ENCODE results near the gene GATAD2B.

The GATAD2B gene

GRCh38 chr1:153951183-153951582, 28.4 kb upstream of the GATAD2B start:
- DNase-seq = no peak

- DNase-seq = peak; percentile 27 to 64 (median 44)
Observed at GRCh38 chr1:153946622-153947241, 24.0 kb upstream of the GATAD2B start, which contains the start of gene DENND4B. TSS of gene DENND4B (minus strand) at chr1:153946718. CDS start at chr1:153944374, 2,344 bp downstream.

- DNase-seq = peak in 3 of 4 experiments; percentile 20 to 61 (median 35)
Observed at GRCh38 chr1:153945795-153946621, 23.2 kb upstream of the GATAD2B start.

- peak in 3 of 4 experiments; percentile 21 to 67 (median 61) for DNase-seq
Observed at GRCh38 chr1:153945131-153945794, 22.5 kb upstream of the GATAD2B start.

- DNase-seq = no peak
Observed at GRCh38 chr1:153944827-153945117, 22.0 kb upstream of the GATAD2B start.

GRCh38 chr1:153944005-153944826, 21.4 kb upstream of the GATAD2B start:
- DNase-seq = no peak

- DNase-seq = no peak
Observed at GRCh38 chr1:153942766-153943549, 20.2 kb upstream of the GATAD2B start.

GRCh38 chr1:153941826-153942725, 19.3 kb upstream of the GATAD2B start:
- no peak for DNase-seq

- no peak for DNase-seq
Observed at GRCh38 chr1:153940756-153941155, 18.0 kb upstream of the GATAD2B start.

- DNase-seq = no peak
Observed at GRCh38 chr1:153939476-153939875, 16.7 kb upstream of the GATAD2B start.

- DNase-seq = no peak
Observed at GRCh38 chr1:153938996-153939395, 16.2 kb upstream of the GATAD2B start.

GRCh38 chr1:153937331-153937730, 14.6 kb upstream of the GATAD2B start:
- no peak for DNase-seq

- no peak for DNase-seq
Observed at GRCh38 chr1:153936011-153936802, 13.4 kb upstream of the GATAD2B start.

- DNase-seq = no peak
Observed at GRCh38 chr1:153934746-153935145, 12.0 kb upstream of the GATAD2B start.

- DNase-seq = no peak
Observed at GRCh38 chr1:153933955-153934354, 11.2 kb upstream of the GATAD2B start.

- no peak for DNase-seq
Observed at GRCh38 chr1:153933430-153933829, 10.7 kb upstream of the GATAD2B start.

GRCh38 chr1:153932156-153933131, 9.7 kb upstream of the GATAD2B start:
- DNase-seq = no peak

GRCh38 chr1:153929981-153930948, 7.5 kb upstream of the GATAD2B start:
- no peak for DNase-seq
